OCI-LY3 (cell line): Measurements from ENCODE around the gene NSA2.

Source experiments
- EZH2phosphoT487 ChIP-seq: fragments of 200-600 bp; shearing (Covaris generic); IDR thresholded peaks from 2 replicates; pipeline ENCODE4 v1.6.1; 2018; ENCODE audit warnings: antibody characterized with exemption, mixed run types, low read depth
- TF ChIP-seq, protein P1 (sequence below): fragments of 200-600, 300-600 bp; sonication (generic); IDR thresholded peaks from 2 replicates; pipeline ENCODE4 v1.5.1; 2014; ENCODE audit warnings: antibody characterized with exemption, low read length, low read depth

DNA sequence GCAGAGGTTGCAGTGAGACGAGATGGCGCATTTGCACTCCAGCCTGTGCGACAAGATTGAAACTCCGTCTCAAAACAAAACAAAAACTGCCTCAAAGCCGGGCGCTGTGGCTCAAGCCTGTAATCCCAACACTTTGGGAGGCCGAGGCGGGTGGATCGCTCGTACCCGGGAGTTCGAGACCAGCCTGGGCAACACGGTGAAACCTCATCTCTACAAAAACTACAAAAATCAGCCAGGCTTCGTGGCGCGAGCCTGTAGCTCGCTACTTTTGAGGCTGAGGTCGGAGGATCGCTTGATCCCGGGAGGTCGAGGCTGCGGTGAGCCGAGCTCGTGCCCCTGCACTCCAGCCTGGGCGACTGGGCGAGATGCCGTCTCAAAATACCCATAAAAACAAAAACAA lies 1.1 kb upstream of the NSA2 start:
- TF ChIP-seq, protein P1, sequence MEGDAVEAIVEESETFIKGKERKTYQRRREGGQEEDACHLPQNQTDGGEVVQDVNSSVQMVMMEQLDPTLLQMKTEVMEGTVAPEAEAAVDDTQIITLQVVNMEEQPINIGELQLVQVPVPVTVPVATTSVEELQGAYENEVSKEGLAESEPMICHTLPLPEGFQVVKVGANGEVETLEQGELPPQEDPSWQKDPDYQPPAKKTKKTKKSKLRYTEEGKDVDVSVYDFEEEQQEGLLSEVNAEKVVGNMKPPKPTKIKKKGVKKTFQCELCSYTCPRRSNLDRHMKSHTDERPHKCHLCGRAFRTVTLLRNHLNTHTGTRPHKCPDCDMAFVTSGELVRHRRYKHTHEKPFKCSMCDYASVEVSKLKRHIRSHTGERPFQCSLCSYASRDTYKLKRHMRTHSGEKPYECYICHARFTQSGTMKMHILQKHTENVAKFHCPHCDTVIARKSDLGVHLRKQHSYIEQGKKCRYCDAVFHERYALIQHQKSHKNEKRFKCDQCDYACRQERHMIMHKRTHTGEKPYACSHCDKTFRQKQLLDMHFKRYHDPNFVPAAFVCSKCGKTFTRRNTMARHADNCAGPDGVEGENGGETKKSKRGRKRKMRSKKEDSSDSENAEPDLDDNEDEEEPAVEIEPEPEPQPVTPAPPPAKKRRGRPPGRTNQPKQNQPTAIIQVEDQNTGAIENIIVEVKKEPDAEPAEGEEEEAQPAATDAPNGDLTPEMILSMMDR = no peak
- TF ChIP-seq EZH2phosphoT487 = no peak
